Esophagus muscularis mucosa (tissue), 4 donors: Measurements from ENCODE around the gene SIGLEC15.

Experiments used
- CTCF ChIP-seq, 3 experiments: fragments of 200-600 bp in 2 of 3; fragments of 450-650 bp in 1 of 3; sonication (generic) in 2 of 3; IDR thresholded peaks; one replicate each; pipeline ENCODE4 v1.5.1; 2017 to 2019; ENCODE audit warnings: antibody characterized with exemption in 3 of 3, mild to moderate bottlenecking in 2 of 3, moderate library complexity in 1 of 3
- EP300 ChIP-seq: sonication (generic); formaldehyde crosslinking; IDR thresholded peaks from one replicate; pipeline ENCODE4 v1.6.1; 2017; ENCODE audit warnings: antibody characterized with exemption
- POLR2A ChIP-seq: fragments of 450-650 bp; IDR thresholded peaks from one replicate; pipeline ENCODE4 v1.6.1; 2017; ENCODE audit warnings: antibody characterized with exemption, moderate library complexity, mild to moderate bottlenecking, low read depth

- TF ChIP-seq POLR2A (no peak), CTCF (IDR thresholded peaks at IDR 0.05) (peak in 2 of 3 experiments; percentile 15 to 22), EP300 (no peak)
Measured at GRCh38 chr18:45837283-45838070, 12.0 kb downstream of the SIGLEC15 start.
